Tongue (tissue), 2 donors: ENCODE results near the gene MCTP2. TPM values are rescaled to one million over a fixed set of nuclear protein-coding genes. Genes with fewer than 3 reads are reported as not detected.
A peak's percentile ranks its signal among the peaks of the same experiment; 100 is the strongest.

Experiments
- DNase-seq: peaks from one replicate; pipeline ENCODE4 v3.0.0-alpha.2; 2015
- total RNA-seq: library from RNA; depleted of rRNA; stranded (reverse); fragments of >200 nt; gene quantifications from one replicate; pipeline ENCODE4 v1.2.3, GENCODE V29; 2014

Gene MCTP2
- 16.6 TPM for total RNA-seq

- peak; percentile 74 for DNase-seq
These were observed at the start of gene MCTP2 for GRCh38 chr15:94230883-94231722. Gene MCTP2, plus strand, starts transcription at chr15:94231561. Its CDS starts 66,705 bp downstream, at chr15:94298266.

GRCh38 chr15:94182883-94183282 lies 48.5 kb upstream of the MCTP2 start:
- no peak for DNase-seq

- DNase-seq, result no peak
These were observed 45.7 kb upstream of the MCTP2 start for GRCh38 chr15:94185547-94186236.

GRCh38 chr15:94186770-94187331 lies 44.5 kb upstream of the MCTP2 start:
- DNase-seq, result no peak

GRCh38 chr15:94193906-94194305 lies 37.5 kb upstream of the MCTP2 start:
- no peak for DNase-seq

GRCh38 chr15:94196531-94196930 lies 34.8 kb upstream of the MCTP2 start:
- DNase-seq, result no peak

- no peak for DNase-seq
These were observed 32.7 kb upstream of the MCTP2 start for GRCh38 chr15:94198633-94199032.

- DNase-seq, result no peak
These were observed 31.6 kb upstream of the MCTP2 start for GRCh38 chr15:94199725-94200124.

- DNase-seq, result no peak
These were observed 28.1 kb upstream of the MCTP2 start for GRCh38 chr15:94203306-94203705.

- no peak for DNase-seq
These were observed 26.0 kb upstream of the MCTP2 start for GRCh38 chr15:94205366-94205765.

GRCh38 chr15:94206463-94207167 lies 24.7 kb upstream of the MCTP2 start:
- DNase-seq, result no peak

GRCh38 chr15:94212291-94212690 lies 19.1 kb upstream of the MCTP2 start:
- no peak for DNase-seq

- DNase-seq, result no peak
These were observed 5.7 kb upstream of the MCTP2 start for GRCh38 chr15:94225616-94226015.

GRCh38 chr15:94228611-94229010 lies 2.8 kb upstream of the MCTP2 start:
- no peak for DNase-seq

- no peak for DNase-seq
These were observed 1.6 kb upstream of the MCTP2 start for GRCh38 chr15:94229591-94230369.

- DNase-seq, result no peak
These were observed 904 bp upstream of the MCTP2 start for GRCh38 chr15:94230431-94230882.

GRCh38 chr15:94231723-94232468 lies 535 bp downstream of the MCTP2 start:
- DNase-seq, result peak; percentile 24

- DNase-seq, result no peak
These were observed 2.1 kb downstream of the MCTP2 start for GRCh38 chr15:94233441-94233840.

- no peak for DNase-seq
These were observed 2.9 kb downstream of the MCTP2 start for GRCh38 chr15:94234300-94234699.

GRCh38 chr15:94235041-94235440 lies 3.7 kb downstream of the MCTP2 start:
- no peak for DNase-seq

- DNase-seq, result no peak
These were observed 4.3 kb downstream of the MCTP2 start for GRCh38 chr15:94235646-94236045.
